Measurements from ENCODE around the gene POR. TPM values are rescaled to one million over a fixed set of nuclear protein-coding genes. Genes with fewer than 3 reads are reported as not detected.

The POR gene
- total and polyA plus RNA-seq, 2 of the 8 experiments (the other 6 are each of a cell fraction or from before 2014, with no cell fraction given): 98.7 to 144 TPM

DNA sequence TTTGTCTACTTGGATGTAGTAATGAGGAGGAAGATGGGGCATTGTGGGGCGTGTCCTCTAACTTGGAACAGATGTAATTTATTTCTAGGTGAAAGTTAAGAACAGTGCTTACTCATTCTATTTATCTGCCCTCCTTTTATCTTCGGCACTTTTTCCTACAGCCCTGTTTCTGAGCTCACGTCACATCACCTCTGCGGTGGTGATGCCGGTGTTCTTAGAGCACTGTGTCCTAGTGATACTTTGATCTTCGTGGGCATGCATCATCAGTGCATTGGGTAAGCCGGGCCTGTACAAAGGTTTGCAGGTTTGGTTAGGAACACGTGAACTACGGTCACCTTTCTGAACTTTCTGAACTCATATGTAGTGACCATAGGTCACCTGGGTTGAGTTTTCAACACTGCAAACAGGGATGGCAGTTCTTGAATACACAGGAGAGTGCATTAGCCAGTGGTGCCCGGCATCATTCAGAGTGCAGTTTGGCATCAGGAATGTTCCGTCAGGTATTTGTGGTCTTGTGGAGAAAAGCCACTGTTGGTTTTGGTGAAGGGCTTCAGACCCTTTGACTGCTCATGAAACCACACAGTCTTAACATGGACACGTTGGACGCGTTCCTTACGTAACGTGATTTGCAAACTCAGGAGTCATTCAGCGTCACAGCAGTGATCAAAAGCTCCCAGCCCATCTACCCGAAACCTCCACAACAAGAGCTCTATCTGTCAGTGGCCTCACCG, 5.6 kb downstream of the POR start:
- no peak overlapping the region for H3K56ac ChIP-seq (replicated peaks; ENCODE audit: insufficient read length, low read depth, low read length)
- H4K5ac ChIP-seq (ENCODE audit: insufficient read length, low read depth, low read length): no peak overlapping the region
- no peak overlapping the region for H3K4ac ChIP-seq (replicated peaks; ENCODE audit: insufficient read length, low read depth, low read length)
- peaks cover 35 to 90% of the 10 kb centered on the region in 2 experiments for H3K79me2 ChIP-seq (ENCODE audit: control insufficient read depth in 1 of 2, insufficient read depth in 2 of 2, low read length in 2 of 2)
- no peak overlapping the region for H2BK5ac ChIP-seq (ENCODE audit: low read depth, low read length)
- ChIA-PET CTCF (ENCODE audit: partially characterized antibody) (interaction anchor here (0.8 to 1.4 kb wide), 3 partner anchors 30 to 98 kb away, joined by 3 to 6 read pairs (median 4); no protein-coding TSS in a partner anchor), POLR2A (ENCODE audit: partially characterized antibody) (interaction anchor here (0.6 to 2.2 kb wide), 4 partner anchors 8 to 267 kb away, joined by 3 to 6 read pairs (median 3); no protein-coding TSS in a partner anchor)
- peak overlapping the region in 1 of 4 experiments; percentile 44; a peak in 1 of 7 replicates for H3K9ac ChIP-seq (replicated peaks in 1 of 4; ENCODE audit: extremely low read depth in 1 of 4, low read depth in 3 of 4, low read length in 3 of 4)
- no peaks in the 10 kb centered on the region for H3K27me3 ChIP-seq (replicated peaks in 1 of 4; ENCODE audit: control insufficient read depth in 3 of 4, extremely low read depth in 1 of 4, insufficient read depth in 3 of 4, low read length in 3 of 4)
- TF ChIP-seq GTF2F1 (IDR thresholded peaks at IDR 0.05; ENCODE audit: borderline replicate concordance, low read depth, low read length) (no peak), BCL11A (IDR thresholded peaks at IDR 0.05; ENCODE audit: low read depth in 2 of 2, low read length in 2 of 2) (no peak), BACH1 (IDR thresholded peaks at IDR 0.05; ENCODE audit: low read length) (no peak)
- H3K14ac ChIP-seq (ENCODE audit: insufficient read length): no peak overlapping the region
- H2AFZ ChIP-seq (ENCODE audit: low read length): no peak overlapping the region
- no peaks in the 10 kb centered on the region for H3K9me3 ChIP-seq (ENCODE audit: insufficient read depth in 2 of 2, low read depth in 1 of 2, low read length in 1 of 2)
- DNase-seq (ENCODE audit: low read depth in 1 of 2, low spot score in 2 of 2) (no peak), FAIRE-seq (no peak)
- peaks cover 2 to 7% (median 3%) of the 10 kb centered on the region in 4 experiments; a peak in 5 of 7 replicates for H3K4me1 ChIP-seq (replicated peaks in 1 of 4; ENCODE audit: control insufficient read depth in 3 of 4, insufficient read depth in 4 of 4, low read length in 3 of 4)
- no peak overlapping the region for H2BK15ac ChIP-seq (ENCODE audit: low read length)
- H4K20me1 ChIP-seq (replicated peaks in 1 of 2; ENCODE audit: control insufficient read depth in 1 of 2, insufficient read depth in 2 of 2, low read length in 2 of 2): peaks cover 11 to 30% of the 10 kb centered on the region in 2 experiments
- no peak overlapping the region for H3K18ac ChIP-seq (ENCODE audit: extremely low read depth, low read length)
- no peak overlapping the region for H3K4me3 ChIP-seq (ENCODE audit: extremely low read depth in 1 of 4, insufficient read depth in 2 of 4, low read depth in 3 of 4, low read length in 4 of 4)
- WGBS, 2 experiments (ENCODE audit: extremely low coverage in 1 of 2, insufficient coverage in 1 of 2, insufficient read length in 1 of 2, insufficient replicate concordance in 2 of 2, low coverage in 1 of 2, low lambda C conversion rate in 2 of 2, missing lambda C conversion rate in 1 of 2): 91% methylated on average over 19 of the region's 19 CpGs; no CpG with 5 or more reads in 1 of the 2 experiments
- H2BK12ac ChIP-seq (ENCODE audit: low read depth, low read length): no peak overlapping the region
- no peak overlapping the region for H3K4me2 ChIP-seq (ENCODE audit: insufficient read depth in 1 of 2, low read depth in 2 of 2, low read length in 2 of 2)
- no peak overlapping the region for H4K8ac ChIP-seq (ENCODE audit: extremely low read depth, insufficient read depth, low read length)
- no peak overlapping the region for H2AK5ac ChIP-seq (ENCODE audit: low read depth, low read length)
- H3K36me3 ChIP-seq (ENCODE audit: control insufficient read depth in 2 of 4, insufficient read depth in 4 of 4, low read length in 3 of 4): peaks cover 0 to 3% (median 1%) of the 10 kb centered on the region in 4 experiments; a peak in 2 of 8 replicates
- H3K79me1 ChIP-seq (ENCODE audit: low read depth, low read length): peaks cover 20% of the 10 kb centered on the region
- H2BK120ac ChIP-seq (replicated peaks; ENCODE audit: low read depth, low read length): no peak overlapping the region
- no peak overlapping the region for H3K23ac ChIP-seq (ENCODE audit: insufficient read length)
- no peak overlapping the region for H2BK20ac ChIP-seq (ENCODE audit: low read length)
- no peak overlapping the region for H3K27ac ChIP-seq (ENCODE audit: low read depth, low read length)
- peaks cover 4% of the 10 kb centered on the region for H3K23me2 ChIP-seq (ENCODE audit: low read depth, low read length)
- no peak overlapping the region for H4K91ac ChIP-seq (replicated peaks; ENCODE audit: insufficient read length, low read length)
